ENCODE results near the gene ESPN. TPM values are rescaled to one million over a fixed set of nuclear protein-coding genes. Genes with fewer than 3 reads are reported as not detected.
"Not testable (repeated sequence)": the region's sequence is repeated elsewhere in the genome, so short reads cannot be mapped to it uniquely, and the experiment has no call there.

Gene ESPN
- total RNA-seq, 8 experiments from 2014 or later = 0.87 to 3.4 (median 1.4) TPM; not detected in 1

DNA sequence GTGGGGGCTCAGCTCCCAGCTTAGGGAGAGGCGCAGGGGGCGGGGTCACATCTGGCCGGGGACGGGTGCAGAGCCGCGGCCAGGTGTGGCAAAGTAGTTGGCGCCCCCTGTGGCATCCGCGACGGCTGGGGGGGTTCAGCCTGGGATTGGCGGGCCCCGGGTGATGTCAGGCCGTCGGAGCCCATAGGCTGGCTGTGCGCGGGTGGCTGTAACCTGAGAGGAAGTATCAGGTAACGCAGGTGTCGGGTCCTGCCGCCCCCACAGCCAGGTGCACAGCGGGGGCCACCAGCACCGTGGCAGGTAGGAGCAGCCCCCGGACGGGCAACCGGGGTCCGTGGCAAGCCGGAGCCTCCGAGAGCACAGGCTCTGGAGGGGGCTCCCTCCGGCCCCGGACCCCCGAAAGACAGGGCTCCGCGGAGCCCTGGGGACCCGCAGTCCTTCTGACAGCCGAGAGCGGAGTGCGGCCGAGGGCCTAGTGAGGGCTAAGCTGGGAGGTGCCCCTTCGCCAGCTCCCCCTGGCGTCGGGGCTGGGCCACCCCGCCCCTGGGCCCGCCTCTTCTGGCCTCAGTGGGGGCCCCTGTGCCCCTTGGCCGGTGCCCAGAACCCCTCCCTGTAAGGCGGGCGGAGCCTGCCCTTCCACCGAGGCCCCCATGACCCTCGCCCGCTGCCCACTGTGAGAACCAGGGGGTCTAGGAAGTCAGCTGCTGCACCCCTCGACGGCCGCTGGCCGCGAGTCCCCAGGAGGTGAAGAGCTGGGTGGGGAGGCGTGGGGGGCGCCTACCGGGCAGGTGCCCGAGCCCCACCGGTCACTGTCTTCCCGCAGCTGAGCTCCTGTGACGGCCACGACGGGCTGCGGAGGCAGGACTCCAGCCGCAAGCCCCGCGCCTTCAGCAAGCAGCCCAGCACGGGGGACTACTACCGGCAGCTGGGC is 23.5 kb downstream of the ESPN start:
- 6 to 20% (median 11%) methylated on average over 2 to 7 of the region's 68 CpGs; no CpG with 5 or more reads in 6 of the 10 experiments for WGBS, 10 experiments
- ATAC-seq (replicated peaks in 6 of 8) = peak in 5 of 8 experiments; percentile 1 to 21 (median 8)
- H3K27ac ChIP-seq = no peak overlapping the region
- H3K4me3 ChIP-seq = peak overlapping the region in 1 of 5 donors; percentile 19
- in situ Hi-C loops (cut with MboI; ENCODE audit: low pct_unique_long_range_greater_than_20kb in 2 of 9, low sequenced_read_pairs in 9 of 9, unreplicated experiment in 9 of 9) = loop anchor here in 1 of 9 experiments (25.0 kb wide), 1 partner anchor 211 kb away; the partner anchor contains the start of genes HES3 and ICMT
- H3K4me1 ChIP-seq (replicated peaks in 1 of 2) = peaks cover 22 to 29% of the 10 kb centered on the region in 2 donors

GRCh38 chr1:6448749-6449631 is 24.4 kb downstream of the ESPN start:
- WGBS, 10 experiments = 7 to 40% (median 24%) methylated on average over 1 to 3 of the region's 66 CpGs; no CpG with 5 or more reads in 6 of the 10 experiments
- in situ Hi-C loops (cut with MboI; ENCODE audit: low pct_unique_long_range_greater_than_20kb in 2 of 9, low sequenced_read_pairs in 9 of 9, unreplicated experiment in 9 of 9) = loop anchor here in 1 of 9 experiments (25.0 kb wide), 1 partner anchor 212 kb away; the partner anchor contains the start of genes HES3 and ICMT
- Histone ChIP-seq H3K4me1 (replicated peaks in 1 of 2) (peaks cover 23 to 29% of the 10 kb centered on the region in 2 donors), H3K27ac (no peak overlapping the region), H3K4me3 (peak overlapping the region in 1 of 5 donors; percentile 11)
- ATAC-seq (replicated peaks in 6 of 8) = peak; percentile 19 to 64 (median 50)

GRCh38 chr1:6450005-6450450 is 25.5 kb downstream of the ESPN start:
- peak in 5 of 8 experiments; percentile 27 to 46 (median 34) for ATAC-seq (replicated peaks in 6 of 8)
- 0 to 50% (median 30%) methylated on average over 1 to 2 of the region's 7 CpGs; no CpG with 5 or more reads in 6 of the 10 experiments for WGBS, 10 experiments
- in situ Hi-C loops (cut with MboI; ENCODE audit: low pct_unique_long_range_greater_than_20kb in 2 of 9, low sequenced_read_pairs in 9 of 9, unreplicated experiment in 9 of 9) = no loop called here
- H3K4me3 ChIP-seq = no peak overlapping the region
- H3K27ac ChIP-seq = no peak overlapping the region
- H3K4me1 ChIP-seq (replicated peaks in 1 of 2) = peaks cover 26 to 32% of the 10 kb centered on the region in 2 donors

DNA sequence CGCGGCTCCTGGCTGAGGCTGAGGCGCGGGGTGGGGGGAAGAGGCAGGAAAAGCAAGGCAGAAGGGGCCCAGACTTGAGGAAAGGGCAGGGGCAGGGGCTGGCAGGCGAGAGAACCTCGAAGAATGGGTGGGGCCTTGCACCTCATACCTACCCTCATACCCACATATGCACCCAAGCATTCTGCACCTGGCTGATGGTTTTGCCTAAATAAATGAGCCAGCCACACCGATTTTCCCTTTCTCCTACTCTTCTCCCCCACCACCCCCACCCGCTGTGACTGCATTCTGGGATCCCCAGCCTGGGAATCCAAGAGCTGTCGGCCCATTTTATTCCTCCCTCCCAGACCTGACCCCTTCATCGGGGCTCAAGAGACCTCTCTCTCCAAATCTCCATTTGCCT is 25.9 kb downstream of the ESPN start:
- ATAC-seq (replicated peaks in 6 of 8); H3K4me3 ChIP-seq; in situ Hi-C loops (cut with MboI; ENCODE audit: low pct_unique_long_range_greater_than_20kb in 2 of 9, low sequenced_read_pairs in 9 of 9, unreplicated experiment in 9 of 9); H3K27ac ChIP-seq: not testable (repeated sequence)
- WGBS, 10 experiments = 33 to 52% methylated on average over 1 to 6 of the region's 10 CpGs; no CpG with 5 or more reads in 8 of the 10 experiments
- peaks cover 26 to 32% of the 10 kb centered on the region in 2 donors for H3K4me1 ChIP-seq (replicated peaks in 1 of 2)

- H3K27ac ChIP-seq = no peak overlapping the region
- in situ Hi-C loops (cut with MboI; ENCODE audit: low pct_unique_long_range_greater_than_20kb in 2 of 9, low sequenced_read_pairs in 9 of 9, unreplicated experiment in 9 of 9) = no loop called here
- ATAC-seq (replicated peaks in 6 of 8) = no peak
- H3K4me3 ChIP-seq = no peak overlapping the region
- 50 to 90% (median 79%) methylated on average over 1 to 5 of the region's 6 CpGs; no CpG with 5 or more reads in 5 of the 10 experiments for WGBS, 10 experiments
- peaks cover 26 to 29% of the 10 kb centered on the region in 2 donors for H3K4me1 ChIP-seq (replicated peaks in 1 of 2)
These were observed 26.4 kb downstream of the ESPN start for GRCh38 chr1:6450943-6451373.

- peak overlapping the region in 1 of 5 donors; percentile 4 for H3K4me3 ChIP-seq
- H3K27ac ChIP-seq; in situ Hi-C loops (cut with MboI; ENCODE audit: low pct_unique_long_range_greater_than_20kb in 2 of 9, low sequenced_read_pairs in 9 of 9, unreplicated experiment in 9 of 9): not testable (repeated sequence)
- H3K4me1 ChIP-seq (replicated peaks in 1 of 2) = peaks cover 17 to 20% of the 10 kb centered on the region in 2 donors
- ATAC-seq (replicated peaks in 6 of 8) = peak in 6 of 8 experiments; percentile 7 to 70 (median 28)
- 2 to 33% (median 18%) methylated on average over 14 to 41 of the region's 85 CpGs; no CpG with 5 or more reads in 5 of the 10 experiments for WGBS, 10 experiments
These were observed 29.6 kb downstream of the ESPN start for GRCh38 chr1:6453895-6454855.

DNA sequence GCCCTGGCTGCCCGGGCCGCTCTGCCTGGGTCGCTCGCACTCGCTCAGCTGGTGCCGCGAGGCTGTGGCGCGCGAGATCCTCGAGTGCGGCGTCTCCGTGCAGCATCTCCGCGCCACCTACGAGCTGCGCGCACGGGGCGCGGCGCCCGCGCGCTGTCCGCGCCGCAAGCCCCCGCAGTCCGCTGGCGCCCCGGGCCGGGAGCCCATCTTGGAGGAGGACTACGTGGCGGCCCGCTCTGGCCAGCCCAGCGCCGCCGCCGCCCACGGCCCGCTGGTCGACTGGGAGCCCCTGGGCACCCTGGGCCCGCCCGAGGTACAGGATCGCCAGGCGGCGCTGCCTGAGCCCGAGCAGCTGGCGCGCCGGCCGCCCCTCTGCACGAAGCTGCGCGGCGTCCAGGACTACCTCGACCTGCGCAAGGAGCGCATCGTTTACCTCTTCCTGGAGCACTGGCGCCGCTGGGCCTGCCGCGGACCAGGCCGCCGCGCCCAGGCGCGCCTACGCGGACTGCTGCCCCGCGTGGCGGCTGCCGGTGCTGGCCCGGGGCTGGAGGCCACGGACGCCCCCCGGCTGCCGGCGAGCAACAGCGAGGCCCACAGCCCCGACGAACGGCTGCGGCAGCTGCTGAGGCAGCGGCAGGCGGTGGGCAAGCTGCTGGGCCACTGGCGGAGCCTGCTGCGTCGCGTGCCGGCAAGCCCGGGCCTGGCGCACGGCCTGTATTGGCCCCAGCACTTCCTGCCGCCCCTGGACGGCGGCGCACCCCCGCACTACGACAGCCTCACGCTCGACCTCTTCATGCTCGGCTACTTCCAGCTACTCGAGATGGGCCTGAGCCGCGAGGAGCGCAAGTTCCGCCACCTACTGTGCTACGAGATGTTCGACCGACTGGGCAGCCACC is 30.5 kb downstream of the ESPN start:
- Histone ChIP-seq H3K4me1 (replicated peaks in 1 of 2) (peaks cover 16 to 18% of the 10 kb centered on the region in 2 donors), H3K4me3 (peak overlapping the region in 2 of 5 donors; percentile 4 to 5), H3K27ac (no peak overlapping the region)
- ATAC-seq (replicated peaks in 6 of 8) = peak in 7 of 8 experiments; percentile 8 to 71 (median 55)
- WGBS, 10 experiments = 5 to 15% (median 14%) methylated on average over 19 to 56 of the region's 115 CpGs; no CpG with 5 or more reads in 6 of the 10 experiments
- in situ Hi-C loops (cut with MboI; ENCODE audit: low pct_unique_long_range_greater_than_20kb in 2 of 9, low sequenced_read_pairs in 9 of 9, unreplicated experiment in 9 of 9) = no loop called here

- peak in 1 of 8 experiments; percentile 5 for ATAC-seq (replicated peaks in 6 of 8)
- peaks cover 13 to 17% of the 10 kb centered on the region in 2 donors for H3K4me1 ChIP-seq (replicated peaks in 1 of 2)
- 22 to 58% (median 44%) methylated on average over 4 to 21 of the region's 58 CpGs; no CpG with 5 or more reads in 5 of the 10 experiments for WGBS, 10 experiments
- H3K4me3 ChIP-seq; in situ Hi-C loops (cut with MboI; ENCODE audit: low pct_unique_long_range_greater_than_20kb in 2 of 9, low sequenced_read_pairs in 9 of 9, unreplicated experiment in 9 of 9); H3K27ac ChIP-seq: not testable (repeated sequence)
These were observed 31.4 kb downstream of the ESPN start for GRCh38 chr1:6455752-6456520.

DNA sequence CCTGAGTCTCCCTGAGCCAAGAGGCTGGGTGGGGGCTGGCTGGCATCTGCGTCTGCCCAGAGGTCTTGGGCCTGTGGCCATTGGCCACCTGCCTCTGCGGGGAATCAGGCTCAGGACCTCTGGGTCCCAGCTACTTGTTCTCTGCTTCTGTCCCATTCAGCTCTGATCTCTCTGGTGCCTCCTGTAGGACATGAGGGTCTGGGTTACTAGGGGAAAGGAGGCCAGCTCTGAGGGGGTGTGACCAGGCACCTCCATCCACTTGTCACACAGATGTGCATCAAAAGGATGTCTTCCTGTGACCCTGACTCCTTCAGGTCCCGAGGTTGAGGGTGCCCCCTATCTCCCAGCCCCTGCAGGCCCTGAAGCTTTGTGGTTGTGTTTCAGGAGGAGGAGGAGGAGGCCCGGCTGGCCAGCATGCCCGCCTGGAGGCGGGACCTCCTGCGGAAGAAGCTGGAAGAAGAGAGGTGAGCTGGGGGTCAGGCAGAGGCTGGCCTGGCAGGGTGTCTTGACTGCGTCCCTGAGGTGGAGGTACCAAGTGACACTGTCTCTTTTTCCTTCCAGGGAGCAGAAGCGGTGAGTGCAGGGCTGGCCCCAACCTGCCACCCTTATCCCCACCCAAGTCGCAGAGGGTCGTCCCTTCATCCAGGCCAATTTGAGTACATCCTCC is 32.4 kb downstream of the ESPN start:
- WGBS, 10 experiments = 37 to 100% (median 73%) methylated on average over 1 to 4 of the region's 11 CpGs; no CpG with 5 or more reads in 4 of the 10 experiments
- in situ Hi-C loops (cut with MboI; ENCODE audit: low pct_unique_long_range_greater_than_20kb in 2 of 9, low sequenced_read_pairs in 9 of 9, unreplicated experiment in 9 of 9) = no loop called here
- Histone ChIP-seq H3K27ac (no peak overlapping the region), H3K4me1 (replicated peaks in 1 of 2) (peaks cover 13 to 17% of the 10 kb centered on the region in 2 donors), H3K4me3 (no peak overlapping the region)
- no peak for ATAC-seq (replicated peaks in 6 of 8)

DNA sequence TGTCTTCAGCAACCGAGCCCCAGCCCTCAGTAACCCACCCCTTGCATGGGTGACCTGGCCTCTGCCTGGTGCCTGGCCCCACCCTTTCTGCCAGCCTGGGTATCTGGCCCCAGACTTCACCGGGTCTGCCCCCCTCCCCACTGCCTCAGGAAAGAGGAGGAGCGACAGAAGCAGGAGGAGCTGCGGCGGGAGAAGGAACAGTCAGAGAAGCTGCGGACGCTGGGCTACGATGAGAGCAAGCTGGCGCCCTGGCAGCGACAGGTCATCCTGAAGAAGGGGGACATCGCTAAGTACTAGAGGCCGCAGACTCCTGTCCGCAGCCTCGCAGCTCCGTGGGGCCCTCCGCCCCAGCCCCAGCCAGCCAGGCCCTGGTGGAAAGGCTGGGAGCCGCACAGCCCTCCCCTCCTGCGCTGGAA is 35.3 kb downstream of the ESPN start:
- Histone ChIP-seq H3K4me3 (no peak overlapping the region), H3K27ac (no peak overlapping the region), H3K4me1 (replicated peaks in 1 of 2) (peaks cover 9 to 15% of the 10 kb centered on the region in 2 donors)
- 20% methylated on average over 2 of the region's 18 CpGs; no CpG with 5 or more reads in 9 of the 10 experiments for WGBS, 10 experiments
- in situ Hi-C loops (cut with MboI; ENCODE audit: low pct_unique_long_range_greater_than_20kb in 2 of 9, low sequenced_read_pairs in 9 of 9, unreplicated experiment in 9 of 9) = no loop called here
- ATAC-seq (replicated peaks in 6 of 8) = peak in 6 of 8 experiments; percentile 4 to 44 (median 34)

Measured in motor neuron (in vitro differentiated cells).